Hippocampal formation (tissue), 2 donors: ENCODE results near the gene RFWD3.
"Not testable (repeated sequence)": the region's sequence is repeated elsewhere in the genome, so short reads cannot be mapped to it uniquely, and the experiment has no call there.

Experiments used
- DNase-seq, 2 donors: peaks; one replicate each; lab custom pipeline; 2025; lab: John Stamatoyannopoulos, UW

RFWD3 gene

GRCh38 chr16:74667255-74667700 is 601 bp upstream of the RFWD3 start:
- peak in 1 of 2 donors; percentile 13 for DNase-seq

- no peak for DNase-seq
Observed at GRCh38 chr16:74666010-74666421, 661 bp downstream of the RFWD3 start.

GRCh38 chr16:74661064-74661463 is 5.6 kb downstream of the RFWD3 start:
- no peak for DNase-seq

GRCh38 chr16:74660383-74660782 is 6.3 kb downstream of the RFWD3 start:
- DNase-seq: no peak

- DNase-seq: no peak
Observed at GRCh38 chr16:74659041-74659440, 7.6 kb downstream of the RFWD3 start.

GRCh38 chr16:74657870-74658642 is 8.6 kb downstream of the RFWD3 start:
- peak in 1 of 2 donors; percentile 0 for DNase-seq

GRCh38 chr16:74654536-74655050 is 12.1 kb downstream of the RFWD3 start:
- DNase-seq: no peak

- not testable (repeated sequence) for DNase-seq
Observed at GRCh38 chr16:74652883-74653282, 13.8 kb downstream of the RFWD3 start.

GRCh38 chr16:74652249-74652648 is 14.4 kb downstream of the RFWD3 start:
- DNase-seq: no peak

- no peak for DNase-seq
Observed at GRCh38 chr16:74651841-74652240, 14.8 kb downstream of the RFWD3 start.

- DNase-seq: peak in 1 of 2 donors; percentile 12
Observed at GRCh38 chr16:74650966-74651567, 15.6 kb downstream of the RFWD3 start.

GRCh38 chr16:74649839-74650504 is 16.7 kb downstream of the RFWD3 start:
- DNase-seq: no peak

GRCh38 chr16:74641969-74642368 is 24.7 kb downstream of the RFWD3 start:
- no peak for DNase-seq

GRCh38 chr16:74637742-74638453 is 28.8 kb downstream of the RFWD3 start:
- DNase-seq: no peak

- DNase-seq: no peak
Observed at GRCh38 chr16:74635303-74635702, 31.4 kb downstream of the RFWD3 start.

GRCh38 chr16:74633686-74634085 is 33.0 kb downstream of the RFWD3 start:
- no peak for DNase-seq

GRCh38 chr16:74627506-74628220 is 39.0 kb downstream of the RFWD3 start:
- DNase-seq: no peak

GRCh38 chr16:74626741-74627416 is 39.8 kb downstream of the RFWD3 start:
- DNase-seq: no peak

- DNase-seq: no peak
Observed at GRCh38 chr16:74625500-74626350, 41.0 kb downstream of the RFWD3 start.

GRCh38 chr16:74623839-74624235 is 42.8 kb downstream of the RFWD3 start:
- no peak for DNase-seq
